GM12878 (cell line): Measurements from ENCODE around the gene TSPO2. TPM values are rescaled to one million over a fixed set of nuclear protein-coding genes. Genes with fewer than 3 reads are reported as not detected.

Experiments used
- ATAC-seq: fragments of 200-7000 bp; cut with Tn5 transposase; 3 replicates; pipeline ENCODE4 v1.9.1; 2020; ENCODE audit warnings: mild to moderate bottlenecking, moderate library complexity
- BruUV-seq: library from RNA; stranded (reverse); fragments of 400-500 nt; replicated peaks from 2 replicates; lab custom pipeline; 2021; lab: Mats Ljungman, UMichigan
- CTCF ChIA-PET: fragments of 300-600 bp; sonication (Branson Sonifier 250); formaldehyde crosslinking; extraction: SDS; loops from one replicate; lab custom pipeline; 2021; ENCODE audit warnings: inconsistent platforms; lab: Yijun Ruan, JAX
- POLR2A ChIA-PET: fragments of 350-600 bp; formaldehyde crosslinking; extraction: SDS; loops from one replicate; lab custom pipeline; 2021; ENCODE audit warnings: inconsistent platforms; lab: Charles Lee
- RAD21 ChIA-PET: fragments of 300-600 bp; sonication (Branson Sonifier 250); formaldehyde crosslinking; loops from one replicate; lab custom pipeline; 2023; ENCODE audit warnings: antibody characterized with exemption; ENCODE audit not compliant: unreplicated experiment; lab: Charles Lee
- SMC1A ChIA-PET: fragments of 300-600 bp; sonication (Branson Sonifier 250); formaldehyde crosslinking; loops from one replicate; lab custom pipeline; 2023; ENCODE audit not compliant: unreplicated experiment, uncharacterized antibody; lab: Charles Lee
- DNase-seq: peaks from one replicate; pipeline ENCODE4 v3.0.0-alpha.2; 2011; ENCODE audit warnings: low read depth, low spot score
- FAIRE-seq: peaks from 3 replicates; lab custom pipeline; 2011; peaks lifted over from hg19 to GRCh38; lab: Jason Lieb, UNC
- H2AFZ ChIP-seq: 2 replicates; pipeline ENCODE4 v1.6.0; 2011; ENCODE audit warnings: low read depth, low read length, control low read depth; ENCODE audit not compliant: control insufficient read depth
- H3K27ac ChIP-seq: 2 replicates; pipeline ENCODE4 v1.5.1; 2011; ENCODE audit warnings: control low read depth; ENCODE audit not compliant: control insufficient read depth, insufficient read depth
- H3K27me3 ChIP-seq, 2 experiments: replicated peaks in 1 of 2; 2 replicates each; pipeline versions ENCODE4 v1.6.0 to v1.6.1; 2011; ENCODE audit warnings: low read length in 1 of 2; ENCODE audit not compliant: control insufficient read depth in 2 of 2, insufficient read depth in 2 of 2
- H3K36me3 ChIP-seq, 2 experiments: 2 replicates each; pipeline ENCODE4 v1.5.1; 2011; ENCODE audit warnings: low read length in 1 of 2; ENCODE audit not compliant: control insufficient read depth in 2 of 2, insufficient read depth in 2 of 2
- H3K4me1 ChIP-seq: 2 replicates; pipeline ENCODE4 v1.6.1; 2011; ENCODE audit warnings: mild to moderate bottlenecking, low read length, moderate library complexity, mixed read lengths; ENCODE audit not compliant: control insufficient read depth, insufficient read depth
- H3K4me2 ChIP-seq: 2 replicates; pipeline ENCODE4 v1.6.0; 2011; ENCODE audit warnings: control low read depth; ENCODE audit not compliant: control insufficient read depth, insufficient read depth
- H3K4me3 ChIP-seq: fragments of 200-600 bp; sonication (generic); 2 replicates; pipeline ENCODE4 v1.5.1; 2016
- H3K79me2 ChIP-seq: 2 replicates; pipeline ENCODE4 v1.6.0; 2011; ENCODE audit warnings: low read length; ENCODE audit not compliant: control insufficient read depth, insufficient read depth
- H3K9ac ChIP-seq: 2 replicates; pipeline ENCODE4 v1.8.0; 2011; ENCODE audit warnings: low read length, control low read depth, mixed read lengths; ENCODE audit not compliant: control insufficient read depth, insufficient read depth
- H3K9me3 ChIP-seq: replicated peaks from 3 replicates; pipeline ENCODE4 v1.5.1; 2011; ENCODE audit warnings: mild to moderate bottlenecking, low read length; ENCODE audit not compliant: control insufficient read depth, insufficient read depth
- H4K20me1 ChIP-seq: 2 replicates; pipeline ENCODE4 v1.6.0; 2011; ENCODE audit not compliant: control insufficient read depth, insufficient read depth
- FOS ChIP-seq: IDR thresholded peaks from 3 replicates; pipeline ENCODE4 v1.6.1; 2011; ENCODE audit warnings: borderline replicate concordance; ENCODE audit not compliant: insufficient read length; ENCODE audit errors: extremely low read depth
- KDM1A ChIP-seq: fragments of 200-600 bp; sonication (generic); IDR thresholded peaks from 2 replicates; pipeline ENCODE4 v1.6.1; 2016; ENCODE audit warnings: borderline replicate concordance
- MEF2A ChIP-seq: IDR thresholded peaks from 2 replicates; pipeline ENCODE4 v1.6.1; 2011; ENCODE audit warnings: low read depth, mild to moderate bottlenecking, low read length, moderate library complexity; ENCODE audit not compliant: insufficient read depth
- NFIC ChIP-seq: IDR thresholded peaks from 2 replicates; pipeline ENCODE4 v1.6.1; 2012; ENCODE audit warnings: low read depth, mild to moderate bottlenecking, inconsistent platforms, low read length, moderate library complexity
- TAF1 ChIP-seq: IDR thresholded peaks from 2 replicates; pipeline ENCODE4 v1.6.1; 2011; ENCODE audit warnings: mild to moderate bottlenecking, low read depth, low read length, borderline replicate concordance
- WGBS: methylation state at CpG from one replicate; pipeline ENCODE4 v1.1.6; 2016; ENCODE audit warnings: low lambda C conversion rate; ENCODE audit not compliant: insufficient replicate concordance, insufficient coverage; ENCODE audit errors: missing lambda C conversion rate; 5-methylcytosine and 5-hydroxymethylcytosine counted together
- in situ Hi-C: fragments of 300-500 bp; cut with MboI; formaldehyde crosslinking; loops from 9 replicates; pipeline ENCODE4 v1.14.3; 2018; ENCODE audit warnings: mixed read lengths
- intact Hi-C: fragments of 100-400 bp; cut with micrococcal nuclease; formaldehyde crosslinking; loops from one replicate; pipeline ENCODE4 v1.14.2; 2022; ENCODE audit not compliant: unreplicated experiment
- polyA plus RNA-seq, 11 experiments: library from polyadenylated mRNA; depleted of rRNA in 4 of 11; unstranded in 6 of 11; stranded (reverse) in 5 of 11; fragments of >200 nt; fragmentation: Nextera tagmentation in 4 of 11; fragmentation: Illumina TruSeq in 1 of 11; extraction: Ambion mirVana in 4 of 11; extraction: Trizol in 1 of 11; gene quantifications; 1 replicate in 1 of 11; 2 replicates in 10 of 11; pipeline versions ENCODE4 v1.2.1 to v1.2.3, GENCODE V29; 2011 to 2016; ENCODE audit warnings: inconsistent platforms in 2 of 11, missing spikeins in 2 of 11, low read depth in 1 of 11
- total RNA-seq, 4 experiments: library from RNA; depleted of rRNA in 3 of 4; stranded (reverse); fragments of >200 nt in 3 of 4; fragmentation: Illumina TruSeq in 1 of 4; extraction: Trizol in 1 of 4; gene quantifications; 2 replicates each; pipeline versions ENCODE4 v1.2.1 to v1.2.3, GENCODE V29; 2013 to 2021
- TF ChIP-seq, protein P1 (sequence below): IDR thresholded peaks from 2 replicates; pipeline ENCODE4 v1.6.1; 2012; ENCODE audit warnings: low read depth, low read length, improper control_type of control experiment
- TF ChIP-seq, protein P2 (sequence below), 3 experiments: IDR thresholded peaks in 2 of 3; conservative IDR thresholded peaks in 1 of 3; 2 replicates each; pipeline ENCODE4 v1.5.1; 2011; ENCODE audit warnings: low read depth in 3 of 3, low read length in 3 of 3, mild to moderate bottlenecking in 3 of 3, control low read depth in 2 of 3, moderate library complexity in 2 of 3, inconsistent platforms in 1 of 3, mixed read lengths in 1 of 3; ENCODE audit not compliant: control insufficient read depth in 2 of 3, insufficient read depth in 1 of 3; ENCODE audit errors: extremely low read depth in 1 of 3
- TF ChIP-seq, protein P3 (sequence below): fragments of 450-650 bp; IDR thresholded peaks from 2 replicates; pipeline ENCODE4 v1.6.1; 2017; ENCODE audit warnings: mild to moderate bottlenecking, moderate library complexity

The TSPO2 gene
- total and polyA plus RNA-seq, 10 of the 15 experiments (the other 5 are each of a cell fraction or from before 2014, with no cell fraction given) = not detected

DNA sequence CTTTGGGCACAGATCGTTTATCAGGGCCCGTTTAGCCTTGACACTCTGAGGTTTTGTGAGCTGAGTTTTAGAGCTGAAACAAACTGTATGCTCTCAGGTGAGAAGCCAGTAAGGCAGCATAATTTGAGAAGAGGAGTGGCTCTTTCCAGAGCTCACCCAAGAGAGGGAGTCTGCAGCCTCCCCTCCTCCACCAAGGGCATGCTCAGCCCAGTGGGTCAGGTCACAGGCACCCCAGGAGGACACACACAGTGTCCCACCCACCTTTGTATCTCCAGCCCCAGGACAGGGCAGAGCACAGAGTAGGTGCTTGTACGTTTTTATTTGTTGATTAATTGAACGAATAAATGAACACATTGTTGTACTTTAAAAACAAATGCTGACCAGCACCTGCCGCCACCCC lies 3.4 kb downstream of the TSPO2 start (continued):
- TF ChIP-seq NFIC = no peak

DNA sequence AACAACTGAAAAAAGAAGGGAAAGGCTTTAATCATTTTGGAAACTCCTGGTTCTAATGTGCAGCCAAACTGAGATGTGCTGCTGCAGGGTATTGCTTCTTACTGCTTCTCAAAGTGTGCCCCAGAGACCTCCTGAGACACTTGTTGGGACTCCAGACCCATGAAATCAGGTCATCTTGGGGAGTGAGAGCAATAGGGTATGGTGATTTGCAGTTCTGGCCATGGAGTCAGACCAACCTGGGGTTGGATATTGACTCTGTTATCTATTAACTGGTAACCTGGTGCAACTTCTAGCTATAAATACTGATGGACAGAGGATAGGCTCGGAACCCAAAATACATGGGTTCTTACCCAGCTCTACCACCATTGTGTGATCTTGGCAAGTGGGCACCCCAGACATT lies 3.8 kb downstream of the TSPO2 start:
- Histone ChIP-seq H3K4me3 (no peak overlapping the region), H3K9ac (no peak overlapping the region), H3K79me2 (no peaks in the 10 kb centered on the region), H3K4me2 (no peak overlapping the region), H3K36me3 (no peaks in the 10 kb centered on the region), H3K27ac (no peak overlapping the region), H3K4me1 (no peaks in the 10 kb centered on the region), H3K27me3 (no peaks in the 10 kb centered on the region), H3K9me3 (no peaks in the 10 kb centered on the region), H2AFZ (no peak overlapping the region), H4K20me1 (no peaks in the 10 kb centered on the region)
- RAD21 ChIA-PET = interaction anchor here (0.9 kb wide), 1 partner anchor 17 kb away, joined by 5 read pairs; no protein-coding TSS in a partner anchor
- in situ Hi-C loops (no loop called here), intact Hi-C loops (no loop called here)
- CTCF ChIA-PET = interaction anchor here (0.8 to 2.8 kb wide), 4 partner anchors 8 to 18 kb away, joined by 3 to 12 read pairs (median 4); no protein-coding TSS in a partner anchor
- no peak for FAIRE-seq
- no peak for TF ChIP-seq MEF2A
- TF ChIP-seq, protein P1, sequence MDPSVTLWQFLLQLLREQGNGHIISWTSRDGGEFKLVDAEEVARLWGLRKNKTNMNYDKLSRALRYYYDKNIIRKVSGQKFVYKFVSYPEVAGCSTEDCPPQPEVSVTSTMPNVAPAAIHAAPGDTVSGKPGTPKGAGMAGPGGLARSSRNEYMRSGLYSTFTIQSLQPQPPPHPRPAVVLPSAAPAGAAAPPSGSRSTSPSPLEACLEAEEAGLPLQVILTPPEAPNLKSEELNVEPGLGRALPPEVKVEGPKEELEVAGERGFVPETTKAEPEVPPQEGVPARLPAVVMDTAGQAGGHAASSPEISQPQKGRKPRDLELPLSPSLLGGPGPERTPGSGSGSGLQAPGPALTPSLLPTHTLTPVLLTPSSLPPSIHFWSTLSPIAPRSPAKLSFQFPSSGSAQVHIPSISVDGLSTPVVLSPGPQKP = no peak
- TF ChIP-seq, protein P2, sequence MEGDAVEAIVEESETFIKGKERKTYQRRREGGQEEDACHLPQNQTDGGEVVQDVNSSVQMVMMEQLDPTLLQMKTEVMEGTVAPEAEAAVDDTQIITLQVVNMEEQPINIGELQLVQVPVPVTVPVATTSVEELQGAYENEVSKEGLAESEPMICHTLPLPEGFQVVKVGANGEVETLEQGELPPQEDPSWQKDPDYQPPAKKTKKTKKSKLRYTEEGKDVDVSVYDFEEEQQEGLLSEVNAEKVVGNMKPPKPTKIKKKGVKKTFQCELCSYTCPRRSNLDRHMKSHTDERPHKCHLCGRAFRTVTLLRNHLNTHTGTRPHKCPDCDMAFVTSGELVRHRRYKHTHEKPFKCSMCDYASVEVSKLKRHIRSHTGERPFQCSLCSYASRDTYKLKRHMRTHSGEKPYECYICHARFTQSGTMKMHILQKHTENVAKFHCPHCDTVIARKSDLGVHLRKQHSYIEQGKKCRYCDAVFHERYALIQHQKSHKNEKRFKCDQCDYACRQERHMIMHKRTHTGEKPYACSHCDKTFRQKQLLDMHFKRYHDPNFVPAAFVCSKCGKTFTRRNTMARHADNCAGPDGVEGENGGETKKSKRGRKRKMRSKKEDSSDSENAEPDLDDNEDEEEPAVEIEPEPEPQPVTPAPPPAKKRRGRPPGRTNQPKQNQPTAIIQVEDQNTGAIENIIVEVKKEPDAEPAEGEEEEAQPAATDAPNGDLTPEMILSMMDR (IDR thresholded peaks at IDR 0.05 in 2 of 3, conservative IDR thresholded peaks at IDR 0.05 in 1 of 3; ENCODE audit: control insufficient read depth in 2 of 3, extremely low read depth in 1 of 3, insufficient read depth in 1 of 3, low read depth in 3 of 3, low read length in 3 of 3) = no peak
- no peak for TF ChIP-seq KDM1A
- no peak for TF ChIP-seq TAF1
- no peak for TF ChIP-seq FOS
- TF ChIP-seq, protein P3, sequence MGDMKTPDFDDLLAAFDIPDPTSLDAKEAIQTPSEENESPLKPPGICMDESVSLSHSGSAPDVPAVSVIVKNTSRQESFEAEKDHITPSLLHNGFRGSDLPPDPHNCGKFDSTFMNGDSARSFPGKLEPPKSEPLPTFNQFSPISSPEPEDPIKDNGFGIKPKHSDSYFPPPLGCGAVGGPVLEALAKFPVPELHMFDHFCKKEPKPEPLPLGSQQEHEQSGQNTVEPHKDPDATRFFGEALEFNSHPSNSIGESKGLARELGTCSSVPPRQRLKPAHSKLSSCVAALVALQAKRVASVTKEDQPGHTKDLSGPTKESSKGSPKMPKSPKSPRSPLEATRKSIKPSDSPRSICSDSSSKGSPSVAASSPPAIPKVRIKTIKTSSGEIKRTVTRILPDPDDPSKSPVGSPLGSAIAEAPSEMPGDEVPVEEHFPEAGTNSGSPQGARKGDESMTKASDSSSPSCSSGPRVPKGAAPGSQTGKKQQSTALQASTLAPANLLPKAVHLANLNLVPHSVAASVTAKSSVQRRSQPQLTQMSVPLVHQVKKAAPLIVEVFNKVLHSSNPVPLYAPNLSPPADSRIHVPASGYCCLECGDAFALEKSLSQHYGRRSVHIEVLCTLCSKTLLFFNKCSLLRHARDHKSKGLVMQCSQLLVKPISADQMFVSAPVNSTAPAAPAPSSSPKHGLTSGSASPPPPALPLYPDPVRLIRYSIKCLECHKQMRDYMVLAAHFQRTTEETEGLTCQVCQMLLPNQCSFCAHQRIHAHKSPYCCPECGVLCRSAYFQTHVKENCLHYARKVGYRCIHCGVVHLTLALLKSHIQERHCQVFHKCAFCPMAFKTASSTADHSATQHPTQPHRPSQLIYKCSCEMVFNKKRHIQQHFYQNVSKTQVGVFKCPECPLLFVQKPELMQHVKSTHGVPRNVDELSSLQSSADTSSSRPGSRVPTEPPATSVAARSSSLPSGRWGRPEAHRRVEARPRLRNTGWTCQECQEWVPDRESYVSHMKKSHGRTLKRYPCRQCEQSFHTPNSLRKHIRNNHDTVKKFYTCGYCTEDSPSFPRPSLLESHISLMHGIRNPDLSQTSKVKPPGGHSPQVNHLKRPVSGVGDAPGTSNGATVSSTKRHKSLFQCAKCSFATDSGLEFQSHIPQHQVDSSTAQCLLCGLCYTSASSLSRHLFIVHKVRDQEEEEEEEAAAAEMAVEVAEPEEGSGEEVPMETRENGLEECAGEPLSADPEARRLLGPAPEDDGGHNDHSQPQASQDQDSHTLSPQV = no peak
- ATAC-seq = no peak
- SMC1A ChIA-PET = interaction anchor here (1.0 to 1.4 kb wide), 2 partner anchors 11 to 136 kb away, joined by 3 read pairs; no protein-coding TSS in a partner anchor
- POLR2A ChIA-PET = no interaction called here
- 83% methylated on average over 1 of the region's 1 CpG for WGBS
- no TSS peak for BruUV-seq
- no peak for DNase-seq
